ENCODE measurements around the gene SNAPC2. TPM values are rescaled to one million over a fixed set of nuclear protein-coding genes. Genes with fewer than 3 reads are reported as not detected.

The SNAPC2 gene
- total RNA-seq, 1 donor from 2014 or later, result 18.6 TPM

DNA sequence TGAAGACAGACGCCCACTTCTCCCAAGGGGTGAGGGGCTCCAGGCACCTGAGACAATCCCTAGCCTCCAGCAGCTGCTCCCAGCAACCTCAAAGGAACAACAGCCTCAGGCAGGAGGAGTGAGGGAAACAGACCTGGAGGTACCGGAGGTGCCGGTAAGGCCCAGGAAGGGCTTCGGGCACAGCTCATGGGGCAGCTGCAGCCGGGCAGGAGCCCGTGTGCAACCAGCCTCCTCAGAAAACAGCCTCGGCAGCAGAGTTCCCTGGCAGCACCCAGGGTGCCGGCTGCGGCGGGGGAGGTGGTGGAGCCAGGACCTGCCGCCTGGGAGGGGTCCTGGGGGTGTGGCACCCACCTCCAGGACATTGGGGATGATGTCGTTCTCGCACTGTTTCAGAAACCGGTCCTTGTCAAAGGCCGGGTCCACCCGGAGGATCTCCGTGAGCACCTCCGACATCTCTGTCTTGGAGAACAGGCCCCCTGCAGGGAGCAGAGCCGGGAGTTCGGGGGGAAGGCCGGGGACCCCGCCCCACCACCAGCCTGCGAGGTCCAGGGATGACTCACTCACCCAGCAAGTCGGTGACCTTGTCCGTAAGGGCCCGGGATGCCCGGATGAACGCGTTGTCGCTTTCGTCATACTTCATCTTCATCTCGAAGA, 12.3 kb downstream of the SNAPC2 start:
- no peak for TF ChIP-seq CTCF (IDR thresholded peaks at IDR 0.05; ENCODE audit: partially characterized antibody, unreplicated experiment)
- Mint-ChIP-seq H3K27me3 (ENCODE audit: unreplicated experiment) (peaks cover 5% of the 10 kb centered on the region), H3K36me3 (ENCODE audit: unreplicated experiment) (no peaks in the 10 kb centered on the region), H3K9me3 (ENCODE audit: unreplicated experiment) (peaks cover 2% of the 10 kb centered on the region), H3K4me1 (ENCODE audit: low read depth, unreplicated experiment) (peaks cover 3% of the 10 kb centered on the region), H3K27ac (ENCODE audit: unreplicated experiment) (no peak overlapping the region), H3K4me3 (ENCODE audit: unreplicated experiment) (no peak overlapping the region)
- DNase-seq, result no peak

- Mint-ChIP-seq H3K36me3 (ENCODE audit: unreplicated experiment) (no peaks in the 10 kb centered on the region), H3K4me1 (ENCODE audit: low read depth, unreplicated experiment) (peaks cover 3% of the 10 kb centered on the region), H3K4me3 (ENCODE audit: unreplicated experiment) (no peak overlapping the region), H3K27me3 (ENCODE audit: unreplicated experiment) (peaks cover 5% of the 10 kb centered on the region), H3K27ac (ENCODE audit: unreplicated experiment) (no peak overlapping the region), H3K9me3 (ENCODE audit: unreplicated experiment) (no peaks in the 10 kb centered on the region)
- DNase-seq, result no peak
- no peak for TF ChIP-seq CTCF (IDR thresholded peaks at IDR 0.05; ENCODE audit: partially characterized antibody, unreplicated experiment)
Measured at GRCh38 chr19:7932930-7933300, 12.8 kb downstream of the SNAPC2 start.

- peaks cover 2% of the 10 kb centered on the region for H3K27me3 Mint-ChIP-seq (ENCODE audit: unreplicated experiment)
- peak; percentile 23 for TF ChIP-seq CTCF (IDR thresholded peaks at IDR 0.05; ENCODE audit: partially characterized antibody, unreplicated experiment)
- no peak overlapping the region for H3K4me3 Mint-ChIP-seq (ENCODE audit: unreplicated experiment)
- H3K36me3 Mint-ChIP-seq (ENCODE audit: unreplicated experiment), result no peaks in the 10 kb centered on the region
- no peaks in the 10 kb centered on the region for H3K9me3 Mint-ChIP-seq (ENCODE audit: unreplicated experiment)
- no peak for DNase-seq
- H3K27ac Mint-ChIP-seq (ENCODE audit: unreplicated experiment), result no peak overlapping the region
- peaks cover under 1% of the 10 kb centered on the region for H3K4me1 Mint-ChIP-seq (ENCODE audit: low read depth, unreplicated experiment)
Measured at GRCh38 chr19:7933411-7933810, 13.3 kb downstream of the SNAPC2 start.

DNA sequence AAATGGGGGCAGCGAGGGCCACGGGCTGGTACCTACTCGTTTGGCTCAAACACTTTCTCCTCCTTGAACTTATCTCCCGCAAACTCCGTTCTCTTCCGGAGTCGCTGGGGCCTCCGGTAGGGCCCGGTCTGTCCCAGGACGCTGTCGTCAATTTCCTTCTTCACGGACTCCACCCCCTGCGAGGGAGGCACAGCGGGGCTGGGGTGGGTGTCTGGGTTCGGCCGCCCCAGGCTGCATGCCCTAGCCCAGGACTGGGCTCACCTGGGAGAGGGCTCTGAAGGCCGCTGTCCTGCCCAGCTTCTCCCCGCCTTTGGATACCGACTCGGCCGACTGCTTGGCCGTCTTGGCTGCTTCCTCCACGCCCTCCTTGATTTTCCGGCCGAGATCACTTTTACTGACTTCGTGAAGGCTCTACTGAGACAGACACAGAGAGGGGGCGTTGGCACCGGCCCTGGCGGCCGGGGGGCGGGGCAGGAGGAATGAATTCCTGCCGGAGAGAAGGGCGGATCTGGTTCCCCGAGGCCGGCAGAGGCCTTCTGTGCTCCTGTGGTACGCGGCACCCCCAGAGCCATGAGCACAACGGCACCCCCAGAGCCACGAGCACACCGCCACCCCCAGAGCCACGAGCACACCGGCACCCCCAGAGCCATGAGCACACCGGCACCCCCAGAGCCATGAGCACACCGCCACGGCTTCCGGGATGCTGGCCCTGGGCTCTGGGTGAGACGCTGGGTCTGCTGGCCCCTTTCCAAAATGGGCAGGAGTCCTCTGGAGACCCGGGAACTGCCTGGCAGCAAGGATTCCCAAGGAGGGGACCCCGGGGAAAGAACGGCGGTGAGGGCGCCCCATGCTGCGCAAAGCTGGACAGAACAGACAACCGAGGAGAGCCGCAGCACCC, 13.9 kb downstream of the SNAPC2 start:
- Mint-ChIP-seq H3K4me3 (ENCODE audit: unreplicated experiment) (no peak overlapping the region), H3K27me3 (ENCODE audit: unreplicated experiment) (peaks cover 5% of the 10 kb centered on the region), H3K9me3 (ENCODE audit: unreplicated experiment) (no peaks in the 10 kb centered on the region), H3K36me3 (ENCODE audit: unreplicated experiment) (no peaks in the 10 kb centered on the region), H3K27ac (ENCODE audit: unreplicated experiment) (no peak overlapping the region), H3K4me1 (ENCODE audit: low read depth, unreplicated experiment) (peaks cover 3% of the 10 kb centered on the region)
- TF ChIP-seq CTCF (IDR thresholded peaks at IDR 0.05; ENCODE audit: partially characterized antibody, unreplicated experiment), result peak; percentile 1
- DNase-seq, result no peak

DNA sequence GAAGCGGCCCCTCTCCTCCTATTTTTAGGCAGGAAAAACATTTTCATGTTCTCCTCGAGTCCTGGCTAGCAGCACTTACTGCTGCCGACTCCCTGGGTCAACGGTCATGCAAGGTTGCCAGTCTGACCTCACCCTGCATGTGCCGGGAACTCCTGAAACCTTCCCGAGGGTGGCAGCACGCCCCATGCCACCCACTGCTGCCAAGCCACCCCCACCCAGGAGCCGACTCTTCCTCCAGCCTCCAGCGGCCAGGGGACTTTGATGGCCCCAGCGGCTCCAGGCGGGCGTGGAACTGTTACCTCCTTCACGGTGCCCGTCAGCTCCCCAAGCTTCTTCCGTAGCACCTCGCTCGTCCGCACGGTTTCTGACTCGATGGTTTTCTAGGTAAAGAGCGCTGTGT, 14.6 kb downstream of the SNAPC2 start:
- Mint-ChIP-seq H3K27me3 (ENCODE audit: unreplicated experiment) (peaks cover 5% of the 10 kb centered on the region), H3K9me3 (ENCODE audit: unreplicated experiment) (no peaks in the 10 kb centered on the region), H3K4me3 (ENCODE audit: unreplicated experiment) (no peak overlapping the region), H3K4me1 (ENCODE audit: low read depth, unreplicated experiment) (peaks cover 3% of the 10 kb centered on the region), H3K27ac (ENCODE audit: unreplicated experiment) (no peak overlapping the region), H3K36me3 (ENCODE audit: unreplicated experiment) (no peaks in the 10 kb centered on the region)
- DNase-seq, result no peak
- TF ChIP-seq CTCF (IDR thresholded peaks at IDR 0.05; ENCODE audit: partially characterized antibody, unreplicated experiment), result no peak
